Measurements from ENCODE around the gene TRPM3. TPM values are rescaled to one million over a fixed set of nuclear protein-coding genes. Genes with fewer than 3 reads are reported as not detected.

Gene TRPM3
- total and polyA plus RNA-seq, 2 of the 13 experiments (the other 11 are each of a cell fraction or from before 2014, with no cell fraction given), result not detected

DNA sequence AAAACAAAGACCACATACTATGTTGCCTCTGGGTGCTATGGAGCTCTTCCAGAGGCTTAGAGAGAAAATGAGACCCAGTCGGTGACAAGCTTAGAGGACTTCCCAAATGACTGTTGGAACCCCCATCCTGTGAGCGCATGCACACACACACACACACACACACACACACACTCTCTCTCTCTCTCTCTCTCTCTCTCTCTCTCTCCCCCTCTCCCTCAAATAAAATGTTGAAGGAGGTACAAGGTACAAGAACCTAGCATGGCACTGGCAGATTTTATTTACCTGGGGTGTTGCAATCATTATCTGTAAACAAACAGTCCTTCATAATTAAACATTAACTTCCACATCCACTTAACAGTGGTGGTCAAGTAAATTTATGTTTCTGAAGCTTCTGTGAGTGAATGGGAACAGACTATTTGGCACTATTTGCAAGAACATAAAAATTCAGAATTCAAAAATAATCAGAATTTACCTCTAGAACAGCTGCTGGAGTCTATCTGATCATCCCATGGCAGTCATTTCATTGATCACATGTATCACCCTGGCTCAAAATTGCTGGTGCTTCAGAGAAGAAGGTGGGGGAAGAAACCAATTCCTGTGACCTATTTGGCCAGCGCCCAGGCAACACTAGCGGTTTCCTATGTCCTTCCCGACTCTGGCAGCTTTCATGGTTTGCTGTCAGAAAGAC, 24.9 kb downstream of the TRPM3 start (continued):
- TF ChIP-seq, protein P1, sequence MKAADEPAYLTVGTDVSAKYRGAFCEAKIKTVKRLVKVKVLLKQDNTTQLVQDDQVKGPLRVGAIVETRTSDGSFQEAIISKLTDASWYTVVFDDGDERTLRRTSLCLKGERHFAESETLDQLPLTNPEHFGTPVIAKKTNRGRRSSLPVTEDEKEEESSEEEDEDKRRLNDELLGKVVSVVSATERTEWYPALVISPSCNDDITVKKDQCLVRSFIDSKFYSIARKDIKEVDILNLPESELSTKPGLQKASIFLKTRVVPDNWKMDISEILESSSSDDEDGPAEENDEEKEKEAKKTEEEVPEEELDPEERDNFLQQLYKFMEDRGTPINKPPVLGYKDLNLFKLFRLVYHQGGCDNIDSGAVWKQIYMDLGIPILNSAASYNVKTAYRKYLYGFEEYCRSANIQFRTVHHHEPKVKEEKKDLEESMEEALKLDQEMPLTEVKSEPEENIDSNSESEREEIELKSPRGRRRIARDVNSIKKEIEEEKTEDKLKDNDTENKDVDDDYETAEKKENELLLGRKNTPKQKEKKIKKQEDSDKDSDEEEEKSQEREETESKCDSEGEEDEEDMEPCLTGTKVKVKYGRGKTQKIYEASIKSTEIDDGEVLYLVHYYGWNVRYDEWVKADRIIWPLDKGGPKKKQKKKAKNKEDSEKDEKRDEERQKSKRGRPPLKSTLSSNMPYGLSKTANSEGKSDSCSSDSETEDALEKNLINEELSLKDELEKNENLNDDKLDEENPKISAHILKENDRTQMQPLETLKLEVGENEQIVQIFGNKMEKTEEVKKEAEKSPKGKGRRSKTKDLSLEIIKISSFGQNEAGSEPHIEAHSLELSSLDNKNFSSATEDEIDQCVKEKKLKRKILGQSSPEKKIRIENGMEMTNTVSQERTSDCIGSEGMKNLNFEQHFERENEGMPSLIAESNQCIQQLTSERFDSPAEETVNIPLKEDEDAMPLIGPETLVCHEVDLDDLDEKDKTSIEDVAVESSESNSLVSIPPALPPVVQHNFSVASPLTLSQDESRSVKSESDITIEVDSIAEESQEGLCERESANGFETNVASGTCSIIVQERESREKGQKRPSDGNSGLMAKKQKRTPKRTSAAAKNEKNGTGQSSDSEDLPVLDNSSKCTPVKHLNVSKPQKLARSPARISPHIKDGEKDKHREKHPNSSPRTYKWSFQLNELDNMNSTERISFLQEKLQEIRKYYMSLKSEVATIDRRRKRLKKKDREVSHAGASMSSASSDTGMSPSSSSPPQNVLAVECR (CRISPR knock-in tag; IDR thresholded peaks at IDR 0.05; ENCODE audit: borderline replicate concordance), result peak; percentile 54; the same call in 1 of the 2 replicates
- no peak for TF ChIP-seq PCBP2 (optimal IDR thresholded peaks at IDR 0.05; ENCODE audit: low read depth, low read length, poor library complexity, severe bottlenecking)
- TF ChIP-seq, protein P2, sequence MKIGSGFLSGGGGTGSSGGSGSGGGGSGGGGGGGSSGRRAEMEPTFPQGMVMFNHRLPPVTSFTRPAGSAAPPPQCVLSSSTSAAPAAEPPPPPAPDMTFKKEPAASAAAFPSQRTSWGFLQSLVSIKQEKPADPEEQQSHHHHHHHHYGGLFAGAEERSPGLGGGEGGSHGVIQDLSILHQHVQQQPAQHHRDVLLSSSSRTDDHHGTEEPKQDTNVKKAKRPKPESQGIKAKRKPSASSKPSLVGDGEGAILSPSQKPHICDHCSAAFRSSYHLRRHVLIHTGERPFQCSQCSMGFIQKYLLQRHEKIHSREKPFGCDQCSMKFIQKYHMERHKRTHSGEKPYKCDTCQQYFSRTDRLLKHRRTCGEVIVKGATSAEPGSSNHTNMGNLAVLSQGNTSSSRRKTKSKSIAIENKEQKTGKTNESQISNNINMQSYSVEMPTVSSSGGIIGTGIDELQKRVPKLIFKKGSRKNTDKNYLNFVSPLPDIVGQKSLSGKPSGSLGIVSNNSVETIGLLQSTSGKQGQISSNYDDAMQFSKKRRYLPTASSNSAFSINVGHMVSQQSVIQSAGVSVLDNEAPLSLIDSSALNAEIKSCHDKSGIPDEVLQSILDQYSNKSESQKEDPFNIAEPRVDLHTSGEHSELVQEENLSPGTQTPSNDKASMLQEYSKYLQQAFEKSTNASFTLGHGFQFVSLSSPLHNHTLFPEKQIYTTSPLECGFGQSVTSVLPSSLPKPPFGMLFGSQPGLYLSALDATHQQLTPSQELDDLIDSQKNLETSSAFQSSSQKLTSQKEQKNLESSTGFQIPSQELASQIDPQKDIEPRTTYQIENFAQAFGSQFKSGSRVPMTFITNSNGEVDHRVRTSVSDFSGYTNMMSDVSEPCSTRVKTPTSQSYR (CRISPR knock-in tag; IDR thresholded peaks at IDR 0.05; ENCODE audit: borderline replicate concordance), result peak; percentile 79; the same call in 1 of the 2 replicates
- no peak for TF ChIP-seq YEATS2 (CRISPR knock-in tag; IDR thresholded peaks at IDR 0.05; ENCODE audit: borderline replicate concordance)
- peak; percentile 73; the same call in 1 of the 2 replicates for TF ChIP-seq SALL2 (CRISPR knock-in tag; IDR thresholded peaks at IDR 0.05)
- no peak for TF ChIP-seq NFRKB (IDR thresholded peaks at IDR 0.05)
- TF ChIP-seq RAD51 (IDR thresholded peaks at IDR 0.05; ENCODE audit: borderline replicate concordance), result no peak
- no peak; the same call in 1 of the 2 replicates for TF ChIP-seq BCL6 (CRISPR knock-in tag; IDR thresholded peaks at IDR 0.05)
- no peak for TF ChIP-seq ZNF883 (CRISPR knock-in tag; IDR thresholded peaks at IDR 0.05; ENCODE audit: not compliant biosample characterization)
- TF ChIP-seq, protein P3, sequence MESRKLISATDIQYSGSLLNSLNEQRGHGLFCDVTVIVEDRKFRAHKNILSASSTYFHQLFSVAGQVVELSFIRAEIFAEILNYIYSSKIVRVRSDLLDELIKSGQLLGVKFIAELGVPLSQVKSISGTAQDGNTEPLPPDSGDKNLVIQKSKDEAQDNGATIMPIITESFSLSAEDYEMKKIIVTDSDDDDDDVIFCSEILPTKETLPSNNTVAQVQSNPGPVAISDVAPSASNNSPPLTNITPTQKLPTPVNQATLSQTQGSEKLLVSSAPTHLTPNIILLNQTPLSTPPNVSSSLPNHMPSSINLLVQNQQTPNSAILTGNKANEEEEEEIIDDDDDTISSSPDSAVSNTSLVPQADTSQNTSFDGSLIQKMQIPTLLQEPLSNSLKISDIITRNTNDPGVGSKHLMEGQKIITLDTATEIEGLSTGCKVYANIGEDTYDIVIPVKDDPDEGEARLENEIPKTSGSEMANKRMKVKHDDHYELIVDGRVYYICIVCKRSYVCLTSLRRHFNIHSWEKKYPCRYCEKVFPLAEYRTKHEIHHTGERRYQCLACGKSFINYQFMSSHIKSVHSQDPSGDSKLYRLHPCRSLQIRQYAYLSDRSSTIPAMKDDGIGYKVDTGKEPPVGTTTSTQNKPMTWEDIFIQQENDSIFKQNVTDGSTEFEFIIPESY (CRISPR knock-in tag; IDR thresholded peaks at IDR 0.05), result no peak
- TF ChIP-seq, protein P4, sequence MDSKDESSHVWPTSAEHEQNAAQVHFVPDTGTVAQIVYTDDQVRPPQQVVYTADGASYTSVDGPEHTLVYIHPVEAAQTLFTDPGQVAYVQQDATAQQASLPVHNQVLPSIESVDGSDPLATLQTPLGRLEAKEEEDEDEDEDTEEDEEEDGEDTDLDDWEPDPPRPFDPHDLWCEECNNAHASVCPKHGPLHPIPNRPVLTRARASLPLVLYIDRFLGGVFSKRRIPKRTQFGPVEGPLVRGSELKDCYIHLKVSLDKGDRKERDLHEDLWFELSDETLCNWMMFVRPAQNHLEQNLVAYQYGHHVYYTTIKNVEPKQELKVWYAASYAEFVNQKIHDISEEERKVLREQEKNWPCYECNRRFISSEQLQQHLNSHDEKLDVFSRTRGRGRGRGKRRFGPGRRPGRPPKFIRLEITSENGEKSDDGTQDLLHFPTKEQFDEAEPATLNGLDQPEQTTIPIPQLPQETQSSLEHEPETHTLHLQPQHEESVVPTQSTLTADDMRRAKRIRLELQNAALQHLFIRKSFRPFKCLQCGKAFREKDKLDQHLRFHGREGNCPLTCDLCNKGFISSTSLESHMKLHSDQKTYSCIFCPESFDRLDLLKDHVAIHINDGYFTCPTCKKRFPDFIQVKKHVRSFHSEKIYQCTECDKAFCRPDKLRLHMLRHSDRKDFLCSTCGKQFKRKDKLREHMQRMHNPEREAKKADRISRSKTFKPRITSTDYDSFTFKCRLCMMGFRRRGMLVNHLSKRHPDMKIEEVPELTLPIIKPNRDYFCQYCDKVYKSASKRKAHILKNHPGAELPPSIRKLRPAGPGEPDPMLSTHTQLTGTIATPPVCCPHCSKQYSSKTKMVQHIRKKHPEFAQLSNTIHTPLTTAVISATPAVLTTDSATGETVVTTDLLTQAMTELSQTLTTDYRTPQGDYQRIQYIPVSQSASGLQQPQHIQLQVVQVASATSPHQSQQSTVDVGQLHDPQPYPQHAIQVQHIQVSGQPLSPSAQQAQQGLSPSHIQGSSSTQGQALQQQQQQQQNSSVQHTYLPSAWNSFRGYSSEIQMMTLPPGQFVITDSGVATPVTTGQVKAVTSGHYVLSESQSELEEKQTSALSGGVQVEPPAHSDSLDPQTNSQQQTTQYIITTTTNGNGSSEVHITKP (CRISPR knock-in tag; IDR thresholded peaks at IDR 0.05; ENCODE audit: low read depth), result peak; percentile 91; the same call in 1 of the 2 replicates
- TF ChIP-seq, protein P5, sequence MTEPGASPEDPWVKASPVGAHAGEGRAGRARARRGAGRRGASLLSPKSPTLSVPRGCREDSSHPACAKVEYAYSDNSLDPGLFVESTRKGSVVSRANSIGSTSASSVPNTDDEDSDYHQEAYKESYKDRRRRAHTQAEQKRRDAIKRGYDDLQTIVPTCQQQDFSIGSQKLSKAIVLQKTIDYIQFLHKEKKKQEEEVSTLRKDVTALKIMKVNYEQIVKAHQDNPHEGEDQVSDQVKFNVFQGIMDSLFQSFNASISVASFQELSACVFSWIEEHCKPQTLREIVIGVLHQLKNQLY (CRISPR knock-in tag; IDR thresholded peaks at IDR 0.05), result peak; percentile 55; the same call in 1 of the 2 replicates
- TF ChIP-seq ZNF136 (CRISPR knock-in tag; IDR thresholded peaks at IDR 0.05; ENCODE audit: low read depth), result no peak
- peak; percentile 73; the same call in 1 of the 2 replicates for TF ChIP-seq GATA4 (IDR thresholded peaks at IDR 0.05; ENCODE audit: borderline replicate concordance, low read depth)
- TF ChIP-seq MIXL1 (CRISPR knock-in tag; IDR thresholded peaks at IDR 0.05), result peak; percentile 87

All from HepG2 (cell line).